AG04450 (cell line): ENCODE measurements around the gene RASD2. TPM values are rescaled to one million over a fixed set of nuclear protein-coding genes. Genes with fewer than 3 reads are reported as not detected.

ENCODE experiments used
- CTCF ChIA-PET: fragments of 300-600, 350-600 bp; formaldehyde crosslinking; extraction: SDS; loops from one replicate; lab custom pipeline; 2022; ENCODE audit warnings: antibody characterized with exemption, inconsistent platforms; lab: Charles Lee
- POLR2A ChIA-PET: fragments of 350-600 bp; formaldehyde crosslinking; extraction: SDS; loops from one replicate; lab custom pipeline; 2021; ENCODE audit warnings: antibody characterized with exemption, inconsistent platforms; lab: Yijun Ruan, JAX
- DNase-seq: peaks from one replicate; pipeline ENCODE4 v3.0.0-alpha.2; 2011; ENCODE audit warnings: low read depth, low spot score
- H3K27ac ChIP-seq: one replicate; pipeline ENCODE4 v1.5.1; 2012; ENCODE audit warnings: low read depth, low read length, control low read depth
- H3K27me3 ChIP-seq: one replicate; pipeline ENCODE4 v1.6.0; 2012; ENCODE audit warnings: low read length; ENCODE audit not compliant: control insufficient read depth, insufficient read depth
- H3K4me3 ChIP-seq: 2 replicates; pipeline ENCODE4 v1.5.1; 2011; ENCODE audit warnings: mild to moderate bottlenecking, low read depth, low read length, control low read depth
- H3K9me3 ChIP-seq: 2 replicates; pipeline ENCODE4 v1.5.1; 2012; ENCODE audit warnings: low read length; ENCODE audit not compliant: control insufficient read depth, insufficient read depth
- CTCF ChIP-seq: IDR thresholded peaks from 2 replicates; pipeline ENCODE4 v1.5.1; 2011; ENCODE audit warnings: low read depth, low read length, control low read depth, inconsistent platforms
- polyA plus RNA-seq: library from polyadenylated mRNA; depleted of rRNA; stranded (reverse); fragments of >200 nt; gene quantifications from 2 replicates; pipeline ENCODE4 v1.2.3, GENCODE V29; 2011

Gene RASD2
- polyA plus RNA-seq, 1 experiment, result 0.14 TPM

DNA sequence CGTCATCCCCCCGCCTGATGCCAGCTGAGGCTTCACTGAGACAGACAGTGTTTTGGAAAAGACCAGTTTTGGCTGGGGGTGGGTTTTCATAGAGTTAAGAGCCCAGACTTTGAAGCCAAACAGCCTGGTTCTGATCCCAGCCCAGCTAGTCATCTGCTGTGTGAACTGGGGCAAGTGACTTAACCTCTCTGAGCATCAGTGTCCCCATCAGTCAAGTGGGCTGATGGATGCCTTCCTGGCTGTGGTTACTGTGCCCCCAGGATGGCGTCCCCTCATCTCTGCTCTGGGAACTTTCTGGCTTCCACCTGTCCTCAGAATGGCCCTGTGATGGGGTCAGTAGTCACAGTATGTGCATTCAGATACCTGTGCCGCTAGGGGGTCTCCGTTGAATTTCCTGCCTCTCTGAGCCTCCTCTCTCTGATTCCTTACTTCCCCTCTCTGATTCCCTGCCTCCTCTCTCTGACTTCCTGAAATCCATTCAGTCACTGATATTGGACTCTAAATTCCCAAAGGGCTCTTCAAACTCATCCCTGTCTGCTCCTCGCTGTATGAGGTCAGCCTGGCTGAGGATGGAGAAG lies 2.4 kb downstream of the RASD2 start:
- DNase-seq, result no peak
- ChIA-PET POLR2A (no interaction called here), CTCF (no interaction called here)
- Histone ChIP-seq H3K9me3 (no peaks in the 10 kb centered on the region; the same call in 1 of the 2 replicates), H3K27ac (no peak overlapping the region), H3K27me3 (peaks cover 39% of the 10 kb centered on the region), H3K4me3 (no peak overlapping the region)
- no peak for TF ChIP-seq CTCF

DNA sequence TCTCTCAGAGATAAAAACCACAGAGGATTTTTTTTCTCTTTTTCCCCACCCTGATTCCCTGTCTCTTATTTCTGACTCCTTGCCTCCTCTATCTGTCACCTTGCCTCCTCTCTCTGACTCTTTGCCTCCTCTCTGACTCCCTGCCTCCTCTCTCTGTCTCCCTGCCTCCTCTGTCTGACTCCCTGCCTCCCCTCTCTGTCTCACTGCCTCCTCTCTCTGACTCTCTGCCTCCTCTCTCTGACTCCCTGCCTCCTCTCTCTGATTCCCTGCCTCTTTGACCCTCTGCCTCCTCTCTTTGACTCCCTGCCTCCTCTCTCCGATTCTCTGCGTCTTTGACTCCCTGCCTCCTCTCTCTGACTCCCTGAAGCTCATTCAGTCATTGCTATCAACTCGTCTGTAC lies 3.1 kb downstream of the RASD2 start:
- Histone ChIP-seq H3K4me3 (no peak overlapping the region), H3K27ac (no peak overlapping the region), H3K9me3 (no peaks in the 10 kb centered on the region; the same call in 1 of the 2 replicates), H3K27me3 (peaks cover 39% of the 10 kb centered on the region)
- no peak for DNase-seq
- ChIA-PET POLR2A (no interaction called here), CTCF (no interaction called here)
- TF ChIP-seq CTCF, result no peak

GRCh38 chr22:35544189-35544588 lies 3.6 kb downstream of the RASD2 start:
- Histone ChIP-seq H3K4me3 (no peak overlapping the region), H3K9me3 (no peaks in the 10 kb centered on the region; the same call in 1 of the 2 replicates), H3K27ac (no peak overlapping the region), H3K27me3 (peaks cover 39% of the 10 kb centered on the region)
- ChIA-PET POLR2A (no interaction called here), CTCF (interaction anchor here (1.1 kb wide), 1 partner anchor 39 kb away, joined by 6 read pairs; no protein-coding TSS in a partner anchor)
- no peak for DNase-seq
- TF ChIP-seq CTCF, result no peak

DNA sequence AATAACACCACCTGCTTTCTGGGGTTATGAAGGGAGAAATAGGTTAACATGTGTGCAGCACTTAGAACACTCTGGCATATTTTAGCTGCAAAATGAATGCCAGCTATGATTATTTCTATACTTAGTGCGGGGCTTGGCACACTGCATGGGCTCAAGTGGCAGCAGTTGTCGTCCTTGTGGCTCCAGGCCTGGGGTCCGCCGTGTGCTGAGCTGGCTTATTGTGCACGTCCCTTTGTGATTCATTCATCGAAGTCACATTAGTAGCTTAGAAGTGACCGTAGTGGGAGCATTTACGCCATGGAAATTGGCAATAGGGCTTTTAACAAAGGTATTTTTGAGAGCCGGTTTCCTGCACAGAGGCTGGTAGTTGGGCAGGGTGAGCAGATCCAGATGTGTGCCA lies 4.2 kb downstream of the RASD2 start:
- ChIA-PET CTCF (interaction anchor here (1.1 kb wide), 1 partner anchor 38 kb away, joined by 6 read pairs; no protein-coding TSS in a partner anchor), POLR2A (interaction anchor here (0.7 kb wide), 1 partner anchor 17 kb away, joined by 3 read pairs; no protein-coding TSS in a partner anchor)
- no peak for TF ChIP-seq CTCF
- no peak for DNase-seq
- Histone ChIP-seq H3K4me3 (no peak overlapping the region), H3K27ac (no peak overlapping the region), H3K27me3 (peaks cover 39% of the 10 kb centered on the region), H3K9me3 (no peaks in the 10 kb centered on the region; the same call in 1 of the 2 replicates)

DNA sequence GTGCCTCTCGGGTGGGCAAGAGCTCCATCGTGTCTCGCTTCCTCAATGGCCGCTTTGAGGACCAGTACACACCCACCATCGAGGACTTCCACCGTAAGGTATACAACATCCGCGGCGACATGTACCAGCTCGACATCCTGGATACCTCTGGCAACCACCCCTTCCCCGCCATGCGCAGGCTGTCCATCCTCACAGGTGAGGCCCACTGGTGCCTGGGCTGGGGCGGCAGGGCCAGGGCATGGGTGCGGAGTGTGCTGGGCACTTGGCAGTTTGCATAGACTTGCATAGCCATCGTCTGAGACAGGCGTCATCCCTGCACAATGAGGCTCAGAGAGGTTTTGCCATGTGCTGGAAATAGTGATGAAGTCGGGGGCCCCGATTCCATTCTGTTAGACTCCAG lies 6.3 kb downstream of the RASD2 start:
- CTCF ChIA-PET, result no interaction called here
- Histone ChIP-seq H3K27me3 (peaks cover 25% of the 10 kb centered on the region), H3K4me3 (no peak overlapping the region), H3K9me3 (no peaks in the 10 kb centered on the region; the same call in 1 of the 2 replicates), H3K27ac (no peak overlapping the region)
- no peak for TF ChIP-seq CTCF
- POLR2A ChIA-PET, result no interaction called here
- no peak for DNase-seq
